ENCODE measurements around the gene KCNQ1. TPM values are rescaled to one million over a fixed set of nuclear protein-coding genes. Genes with fewer than 3 reads are reported as not detected.
A peak's percentile ranks its signal among the peaks of the same experiment; 100 is the strongest.

Gene KCNQ1
- total and polyA plus RNA-seq, 9 of the 15 experiments (the other 6 are each of a cell fraction or from before 2014, with no cell fraction given): 0.44 TPM; not detected in 8

- TF ChIP-seq ZFP30 (CRISPR knock-in tag; IDR thresholded peaks at IDR 0.05; ENCODE audit: borderline replicate concordance) (no peak), MTA3 (IDR thresholded peaks at IDR 0.05; ENCODE audit: borderline replicate concordance) (peak; percentile 87), POLR2A (conservative IDR thresholded peaks at IDR 0.05) (peak; percentile 84), MCM3 (IDR thresholded peaks at IDR 0.05) (no peak), FOXP4 (CRISPR knock-in tag; IDR thresholded peaks at IDR 0.05; ENCODE audit: borderline replicate concordance) (no peak), TFAP4 (CRISPR knock-in tag; IDR thresholded peaks at IDR 0.05; ENCODE audit: borderline replicate concordance) (peak; percentile 59; the same call in 1 of the 2 replicates), ZC3H4 (CRISPR knock-in tag; IDR thresholded peaks at IDR 0.05; ENCODE audit: borderline replicate concordance) (peak; percentile 20; the same call in 1 of the 2 replicates), ZBTB7A (IDR thresholded peaks at IDR 0.05; ENCODE audit: borderline replicate concordance, control insufficient read depth, low read depth, low read length) (peak; percentile 38; the same call in 1 of the 2 replicates), FIP1L1 (IDR thresholded peaks at IDR 0.05; ENCODE audit: low read depth, low read length, poor library complexity, severe bottlenecking) (peak; percentile 11), RBBP5 (IDR thresholded peaks at IDR 0.05; ENCODE audit: borderline replicate concordance, insufficient read depth, low read length, poor library complexity, severe bottlenecking) (peak; percentile 23), EGR1 (conservative IDR thresholded peaks at IDR 0.05) (peak; percentile 41), NELFE (IDR thresholded peaks at IDR 0.05; ENCODE audit: insufficient read depth, insufficient read length) (no peak), SAP30 (IDR thresholded peaks at IDR 0.05; ENCODE audit: borderline replicate concordance, insufficient read depth, low read depth, low read length, poor library complexity, severe bottlenecking) (peak; percentile 31), ZBTB40 (IDR thresholded peaks at IDR 0.05) (0 out of 2 replicates have a peak, but pooled peaks have one; percentile 3), ZBTB40 (CRISPR knock-in tag; IDR thresholded peaks at IDR 0.05) (no peak)
These were observed 440.9 kb downstream of the KCNQ1 start, which contains the start of gene CDKN1C (continued) for GRCh38 chr11:2885678-2886081.
